ENCODE measurements around the gene PSEN2.

DNA sequence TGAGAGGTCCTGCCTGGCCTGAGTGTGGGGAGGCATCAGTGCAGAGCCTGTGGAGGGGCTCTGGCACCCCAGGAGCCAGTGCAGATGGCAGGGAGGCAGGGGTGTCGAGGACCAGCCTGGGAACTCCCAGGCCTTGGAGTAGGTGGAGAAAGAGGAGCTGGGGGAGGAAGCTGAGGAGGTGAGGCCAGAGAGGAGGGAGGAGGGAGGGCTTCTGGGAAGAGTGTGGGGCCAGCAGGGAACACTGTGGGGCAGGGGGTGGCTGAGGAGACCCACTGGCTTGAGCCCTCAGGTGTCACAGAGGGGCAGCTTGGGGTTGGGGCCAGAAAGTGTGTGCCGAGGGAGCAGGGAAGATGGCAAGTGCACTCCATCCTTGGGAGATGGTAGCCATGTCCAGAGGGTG lies 73.5 kb downstream of the PSEN2 start:
- no peak for TF ChIP-seq CTCF (conservative IDR thresholded peaks at IDR 0.05; ENCODE audit: low read length)
- TF ChIP-seq EZH2phosphoT487 (IDR thresholded peaks at IDR 0.05; ENCODE audit: borderline replicate concordance, low read depth, low read length) = no peak
